Right atrium auricular region (tissue), 2 donors: ENCODE measurements around the gene IFNGR1. TPM values are rescaled to one million over a fixed set of nuclear protein-coding genes. Genes with fewer than 3 reads are reported as not detected.
A peak's percentile ranks its signal among the peaks of the same experiment; 100 is the strongest.

ENCODE experiments used
- DNase-seq: peaks from one replicate; pipeline ENCODE4 v3.0.0-alpha.2; 2019; ENCODE audit warnings: low spot score
- H3K27ac ChIP-seq, 2 donors: fragments of 200-600 bp; sonication (generic); 1 replicate in 1 of 2; 2 replicates in 1 of 2; pipeline ENCODE4 v1.5.1; 2016 to 2019
- H3K27me3 ChIP-seq, 2 donors: fragments of 200-600 bp; sonication (generic); one replicate each; pipeline versions ENCODE4 v1.5.1 to v1.6.0; 2017 to 2019
- H3K36me3 ChIP-seq: fragments of 200-600 bp; sonication (generic); one replicate; pipeline ENCODE4 v1.5.1; 2016
- H3K4me1 ChIP-seq, 2 donors: fragments of 200-600 bp; sonication (generic); one replicate each; pipeline versions ENCODE4 v1.5.1 to v1.6.0; 2017 to 2019
- H3K4me3 ChIP-seq, 2 donors: fragments of 200-600 bp; sonication (generic); 1 replicate in 1 of 2; 2 replicates in 1 of 2; pipeline ENCODE4 v1.5.1; 2017 to 2019; ENCODE audit warnings: mild to moderate bottlenecking in 1 of 2, moderate library complexity in 1 of 2
- H3K9me3 ChIP-seq, 2 donors: fragments of 200-600 bp; sonication (generic); one replicate each; pipeline ENCODE4 v1.5.1; 2019
- total RNA-seq, 2 donors: library from RNA; depleted of rRNA; stranded (reverse); fragments of >200 nt; gene quantifications; one replicate each; pipeline ENCODE4 v1.1.0, GENCODE V29; 2016
- TF ChIP-seq, protein P1 (sequence below), 2 donors: fragments of 200-600 bp; sonication (generic); IDR thresholded peaks; one replicate each; pipeline ENCODE4 v1.5.1; 2019; ENCODE audit warnings: antibody characterized with exemption in 2 of 2

Gene IFNGR1
- total RNA-seq, 2 donors from 2014 or later: 111 to 143 TPM

DNA sequence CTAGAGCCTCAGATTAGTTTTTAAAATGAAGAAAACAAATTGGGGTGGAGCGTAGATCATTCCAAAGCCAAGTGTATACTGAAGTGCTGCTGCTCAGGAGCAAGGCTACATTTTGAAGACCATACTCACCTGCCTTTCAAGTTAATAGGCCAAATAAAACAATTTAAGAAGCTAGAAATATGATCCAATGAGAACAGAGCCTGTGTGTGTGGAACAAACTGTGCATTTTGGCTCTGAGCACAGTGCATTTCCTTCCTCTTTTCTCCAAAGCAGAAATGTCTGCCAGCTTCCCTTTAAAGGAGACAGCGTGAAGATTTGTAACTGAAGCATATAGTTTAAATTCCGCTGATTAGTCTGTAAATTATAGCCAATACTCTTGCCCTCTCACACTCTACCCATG lies 3.2 kb upstream of the IFNGR1 start:
- no peak overlapping the region for H3K4me3 ChIP-seq
- H3K36me3 ChIP-seq: no peaks in the 10 kb centered on the region
- H3K4me1 ChIP-seq: peaks cover 0 to 64% of the 10 kb centered on the region in 2 donors
- TF ChIP-seq, protein P1, sequence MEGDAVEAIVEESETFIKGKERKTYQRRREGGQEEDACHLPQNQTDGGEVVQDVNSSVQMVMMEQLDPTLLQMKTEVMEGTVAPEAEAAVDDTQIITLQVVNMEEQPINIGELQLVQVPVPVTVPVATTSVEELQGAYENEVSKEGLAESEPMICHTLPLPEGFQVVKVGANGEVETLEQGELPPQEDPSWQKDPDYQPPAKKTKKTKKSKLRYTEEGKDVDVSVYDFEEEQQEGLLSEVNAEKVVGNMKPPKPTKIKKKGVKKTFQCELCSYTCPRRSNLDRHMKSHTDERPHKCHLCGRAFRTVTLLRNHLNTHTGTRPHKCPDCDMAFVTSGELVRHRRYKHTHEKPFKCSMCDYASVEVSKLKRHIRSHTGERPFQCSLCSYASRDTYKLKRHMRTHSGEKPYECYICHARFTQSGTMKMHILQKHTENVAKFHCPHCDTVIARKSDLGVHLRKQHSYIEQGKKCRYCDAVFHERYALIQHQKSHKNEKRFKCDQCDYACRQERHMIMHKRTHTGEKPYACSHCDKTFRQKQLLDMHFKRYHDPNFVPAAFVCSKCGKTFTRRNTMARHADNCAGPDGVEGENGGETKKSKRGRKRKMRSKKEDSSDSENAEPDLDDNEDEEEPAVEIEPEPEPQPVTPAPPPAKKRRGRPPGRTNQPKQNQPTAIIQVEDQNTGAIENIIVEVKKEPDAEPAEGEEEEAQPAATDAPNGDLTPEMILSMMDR (IDR thresholded peaks at IDR 0.05): no peak
- DNase-seq: no peak
- no peaks in the 10 kb centered on the region for H3K27me3 ChIP-seq
- H3K27ac ChIP-seq: peak overlapping the region; percentile 75 to 100
- no peaks in the 10 kb centered on the region for H3K9me3 ChIP-seq

DNA sequence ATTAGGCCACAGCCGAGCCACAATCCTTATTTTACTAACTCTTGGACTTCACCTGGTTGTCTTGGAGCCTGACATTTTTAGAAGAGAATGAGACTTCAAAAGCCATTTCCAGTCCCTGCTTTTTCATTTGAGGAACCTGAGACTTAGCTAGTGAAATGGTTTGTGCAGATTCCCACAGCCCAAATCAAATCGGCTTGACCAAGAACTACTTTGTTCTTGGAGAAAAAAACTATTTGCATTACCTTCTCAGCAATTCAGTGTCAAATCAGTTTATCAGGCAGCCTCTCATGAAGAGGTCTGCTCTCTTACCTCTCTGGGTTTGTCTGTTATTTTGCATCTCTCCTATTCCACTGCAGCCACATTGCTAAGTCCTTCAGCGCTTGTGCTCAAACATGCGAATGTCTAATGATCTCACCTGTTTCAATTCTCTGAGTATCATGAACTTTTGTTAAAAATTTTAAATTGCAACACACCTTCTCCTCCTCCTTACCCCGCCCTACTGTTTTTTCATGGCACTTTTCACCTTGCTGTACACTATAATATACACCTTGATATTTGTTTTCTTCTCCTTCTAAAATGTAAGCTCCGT lies 573 bp upstream of the IFNGR1 start:
- DNase-seq: no peak
- Histone ChIP-seq H3K4me1 (peaks cover 0 to 77% of the 10 kb centered on the region in 2 donors), H3K4me3 (peak overlapping the region; percentile 95), H3K36me3 (no peaks in the 10 kb centered on the region), H3K27ac (peak overlapping the region; percentile 99 to 100), H3K9me3 (no peaks in the 10 kb centered on the region), H3K27me3 (no peaks in the 10 kb centered on the region)
- TF ChIP-seq, protein P1 (IDR thresholded peaks at IDR 0.05): no peak

DNA sequence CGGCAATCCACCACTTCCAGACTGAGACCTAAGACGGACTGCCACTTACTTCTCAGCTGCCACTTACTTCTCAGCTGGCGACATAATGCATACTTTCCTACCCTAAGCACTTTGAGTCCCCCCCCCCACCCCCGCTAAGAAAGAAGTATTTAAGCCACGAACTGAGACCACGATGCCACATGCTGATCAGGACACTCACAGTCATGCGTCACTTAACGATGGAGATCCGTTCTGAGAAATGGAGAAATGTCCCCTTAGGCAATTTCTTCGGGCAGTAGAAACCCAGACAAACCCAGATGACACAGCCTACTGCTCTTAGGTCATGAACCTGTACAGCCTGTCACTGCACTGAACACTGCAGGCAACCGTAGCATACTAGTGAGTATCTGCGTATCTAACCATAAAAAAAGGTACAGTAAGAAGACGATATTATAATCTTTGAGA lies 690 bp downstream of the IFNGR1 start:
- peaks cover 0 to 79% of the 10 kb centered on the region in 2 donors for H3K4me1 ChIP-seq
- H3K27me3 ChIP-seq: no peaks in the 10 kb centered on the region
- H3K27ac ChIP-seq: peak overlapping the region; percentile 99 to 100
- peak; percentile 77 for DNase-seq
- H3K36me3 ChIP-seq: no peaks in the 10 kb centered on the region
- no peaks in the 10 kb centered on the region for H3K9me3 ChIP-seq
- TF ChIP-seq, protein P1 (IDR thresholded peaks at IDR 0.05): no peak
- peak overlapping the region; percentile 95 for H3K4me3 ChIP-seq

DNA sequence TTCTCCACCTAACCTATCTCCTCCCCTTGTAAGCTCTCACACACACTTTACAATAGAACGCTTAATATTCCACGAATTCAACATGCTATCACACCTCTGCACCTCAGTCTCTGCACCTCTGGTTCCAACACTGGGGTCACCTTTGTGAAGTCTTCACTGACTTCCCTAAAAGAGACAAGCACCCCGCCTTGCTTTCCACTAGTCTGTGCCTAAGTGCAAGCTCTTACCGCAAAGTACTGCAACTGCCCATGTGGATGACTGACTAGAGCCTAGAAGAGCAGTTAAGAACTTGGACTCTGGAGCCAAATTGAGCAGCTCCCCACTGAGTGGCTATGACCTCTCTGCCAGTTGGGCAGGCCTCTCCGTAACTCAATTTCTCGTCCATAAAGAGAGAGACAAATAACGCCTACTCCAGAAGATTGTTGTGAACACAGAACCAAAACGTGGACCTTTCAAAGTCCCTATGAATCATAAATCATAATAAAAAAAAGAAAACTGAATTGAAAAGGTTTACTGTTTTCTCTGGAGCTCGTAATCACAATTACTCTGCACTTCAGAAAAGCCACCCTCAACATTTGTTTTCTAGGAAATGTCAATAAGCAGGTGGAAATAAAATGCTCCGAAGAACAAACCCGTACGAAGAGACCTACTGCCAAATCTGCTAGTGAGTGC lies 1.2 kb downstream of the IFNGR1 start:
- Histone ChIP-seq H3K4me1 (peaks cover 0 to 80% of the 10 kb centered on the region in 2 donors), H3K36me3 (no peaks in the 10 kb centered on the region)
- DNase-seq: no peak

DNA sequence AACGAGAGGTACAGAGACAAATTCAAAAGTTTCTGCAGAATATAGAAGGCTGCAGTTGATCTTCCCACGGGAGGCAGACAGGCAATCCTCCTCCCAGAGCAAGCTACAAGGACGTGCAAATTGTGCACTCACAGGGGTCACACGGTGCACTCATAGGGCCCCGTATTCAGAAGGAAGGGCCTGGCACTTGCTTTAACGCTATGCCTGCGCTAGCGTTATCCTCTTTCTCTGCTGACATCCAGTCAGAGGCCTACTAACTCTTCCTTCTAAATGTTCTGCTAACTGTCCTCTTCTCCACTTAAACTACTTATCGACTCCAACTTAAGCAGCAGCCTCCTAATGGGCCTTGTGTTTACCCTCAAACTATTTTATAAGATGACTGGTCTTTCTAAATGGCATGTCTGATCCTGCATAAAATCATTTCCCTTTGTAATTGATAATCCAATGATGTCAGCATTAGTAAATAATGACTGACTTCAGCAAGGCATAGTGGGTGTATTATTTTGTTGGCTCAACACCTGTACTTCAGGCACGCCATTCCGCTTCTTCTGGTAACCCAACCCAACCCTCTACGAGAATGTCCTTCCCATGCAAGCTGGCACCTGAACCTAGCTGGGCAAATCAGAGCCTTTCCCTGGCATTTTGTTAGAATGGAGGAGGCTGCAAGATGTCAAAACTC lies 2.2 kb downstream of the IFNGR1 start:
- Histone ChIP-seq H3K27me3 (no peaks in the 10 kb centered on the region), H3K4me3 (peak overlapping the region; percentile 95), H3K4me1 (peaks cover 0 to 80% of the 10 kb centered on the region in 2 donors), H3K27ac (peak overlapping the region; percentile 99 to 100), H3K36me3 (no peaks in the 10 kb centered on the region), H3K9me3 (no peaks in the 10 kb centered on the region)
- TF ChIP-seq, protein P1 (IDR thresholded peaks at IDR 0.05): no peak
- DNase-seq: no peak

More for the DNA sequence above, 1.2 kb downstream of the IFNGR1 start:
- no peaks in the 10 kb centered on the region for H3K9me3 ChIP-seq
- H3K27ac ChIP-seq: peak overlapping the region; percentile 99 to 100
- no peaks in the 10 kb centered on the region for H3K27me3 ChIP-seq
- TF ChIP-seq, protein P1 (IDR thresholded peaks at IDR 0.05): no peak
- peak overlapping the region; percentile 95 for H3K4me3 ChIP-seq
